Heart left ventricle (tissue), 13 donors: ENCODE measurements around the gene PRDM5.

Experiments used
- POLR2A ChIP-seq, 2 donors: fragments of 450-650 bp; IDR thresholded peaks; one replicate each; pipeline ENCODE4 v1.6.1; 2017; ENCODE audit warnings: antibody characterized with exemption in 2 of 2, mild to moderate bottlenecking in 2 of 2, moderate library complexity in 2 of 2
- TF ChIP-seq, protein P1 (sequence below), 12 donors: fragments of 200-600 bp; sonication (generic) in 4 of 12; IDR thresholded peaks; one replicate each; pipeline versions ENCODE4 v1.5.0 to v1.8.0; 2018 to 2022; ENCODE audit warnings: antibody characterized with exemption in 12 of 12, mild to moderate bottlenecking in 5 of 12
- donor health status: ischemic (EF 13 %, LVEDD 7.1; RV severe dilation, severe dysfunction).
- donor health status: DM: no; HTN: yes; CAD: no.
- donor health status: DM: no; HTN: no; CAD: no.
- donor health status: ischemic (EF 25% LVEDD 6.9; RV normal size, moderate dysfunction).
- donor health status: ischemic (EF 25% LVEDD 5.7; RV mildly dilated, moderate dysfunction).
- donor health status: ischemic (EF 35%, LVEDD 5.7; RV mildly dilated, moderate dysfunction).
- donor health status: nonischemic (EF 11% LVEDD 7.7; RV severe dilation, severe dysfunction).
- donor health status: DM: yes; HTN: yes; CAD: no.
- donor health status: PGD.
- donor health status: ischemic (EF 29% LVEDD 5.4; RV normal size, mild dysfunction).
- donor health status: nonischemic (EF 23%, LVEDD 6.1; RV moderate dilation, normal function).

GRCh38 chr4:120673696-120674095 lies 248.8 kb downstream of the PRDM5 start:
- TF ChIP-seq, protein P1, sequence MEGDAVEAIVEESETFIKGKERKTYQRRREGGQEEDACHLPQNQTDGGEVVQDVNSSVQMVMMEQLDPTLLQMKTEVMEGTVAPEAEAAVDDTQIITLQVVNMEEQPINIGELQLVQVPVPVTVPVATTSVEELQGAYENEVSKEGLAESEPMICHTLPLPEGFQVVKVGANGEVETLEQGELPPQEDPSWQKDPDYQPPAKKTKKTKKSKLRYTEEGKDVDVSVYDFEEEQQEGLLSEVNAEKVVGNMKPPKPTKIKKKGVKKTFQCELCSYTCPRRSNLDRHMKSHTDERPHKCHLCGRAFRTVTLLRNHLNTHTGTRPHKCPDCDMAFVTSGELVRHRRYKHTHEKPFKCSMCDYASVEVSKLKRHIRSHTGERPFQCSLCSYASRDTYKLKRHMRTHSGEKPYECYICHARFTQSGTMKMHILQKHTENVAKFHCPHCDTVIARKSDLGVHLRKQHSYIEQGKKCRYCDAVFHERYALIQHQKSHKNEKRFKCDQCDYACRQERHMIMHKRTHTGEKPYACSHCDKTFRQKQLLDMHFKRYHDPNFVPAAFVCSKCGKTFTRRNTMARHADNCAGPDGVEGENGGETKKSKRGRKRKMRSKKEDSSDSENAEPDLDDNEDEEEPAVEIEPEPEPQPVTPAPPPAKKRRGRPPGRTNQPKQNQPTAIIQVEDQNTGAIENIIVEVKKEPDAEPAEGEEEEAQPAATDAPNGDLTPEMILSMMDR (IDR thresholded peaks at IDR 0.05): no peak
- no peak for TF ChIP-seq POLR2A (IDR thresholded peaks at IDR 0.05)
